NOMO-1 treated with DMSO at 0.1 percent for 48 hours (cell line): ENCODE data around the gene NCK2.
"Not testable (repeated sequence)": the region's sequence is repeated elsewhere in the genome, so short reads cannot be mapped to it uniquely, and the experiment has no call there.

ENCODE experiments used
- DNase-seq: peaks from one replicate; lab custom pipeline; 2025; ENCODE audit not compliant: unreplicated experiment; lab: John Stamatoyannopoulos, UW

Gene NCK2

GRCh38 chr2:105886687-105887086 lies 142.0 kb downstream of the NCK2 start:
- DNase-seq: no peak

GRCh38 chr2:105887256-105887655 lies 142.5 kb downstream of the NCK2 start:
- no peak for DNase-seq

- DNase-seq: peak; percentile 8
These were observed 143.9 kb downstream of the NCK2 start for GRCh38 chr2:105888625-105889024.

GRCh38 chr2:105889046-105889445 lies 144.3 kb downstream of the NCK2 start:
- DNase-seq: no peak

- DNase-seq: no peak
These were observed 145.4 kb downstream of the NCK2 start for GRCh38 chr2:105890111-105890510.

GRCh38 chr2:105890856-105891255 lies 146.1 kb downstream of the NCK2 start:
- DNase-seq: no peak

GRCh38 chr2:105893011-105893995 lies 148.6 kb downstream of the NCK2 start:
- DNase-seq: no peak

GRCh38 chr2:105894327-105894944 lies 149.7 kb downstream of the NCK2 start:
- DNase-seq: no peak

GRCh38 chr2:105895990-105896764 lies 151.5 kb downstream of the NCK2 start:
- no peak for DNase-seq

- no peak for DNase-seq
These were observed 152.1 kb downstream of the NCK2 start for GRCh38 chr2:105896765-105897163.

GRCh38 chr2:105897694-105898093 lies 153.0 kb downstream of the NCK2 start:
- DNase-seq: not testable (repeated sequence)

GRCh38 chr2:105903051-105903674 lies 158.5 kb downstream of the NCK2 start:
- DNase-seq: no peak

- DNase-seq: no peak
These were observed 160.2 kb downstream of the NCK2 start for GRCh38 chr2:105904938-105905337.

- DNase-seq: no peak
These were observed 161.8 kb downstream of the NCK2 start for GRCh38 chr2:105906481-105906880.

GRCh38 chr2:105907184-105907583 lies 162.5 kb downstream of the NCK2 start:
- DNase-seq: no peak

GRCh38 chr2:105909215-105909614 lies 164.5 kb downstream of the NCK2 start:
- DNase-seq: no peak

GRCh38 chr2:105910497-105911238 lies 166.0 kb downstream of the NCK2 start:
- no peak for DNase-seq

GRCh38 chr2:105911425-105911824 lies 166.7 kb downstream of the NCK2 start:
- DNase-seq: no peak

- peak; percentile 31 for DNase-seq
These were observed 167.4 kb downstream of the NCK2 start for GRCh38 chr2:105912081-105912480.

GRCh38 chr2:105915005-105915558 lies 170.4 kb downstream of the NCK2 start:
- peak; percentile 86 for DNase-seq
